Islet precursor cell (in vitro differentiated cells): ENCODE measurements around the gene B3GALT6.

ENCODE experiments used
- DNase-seq: peaks from one replicate; pipeline ENCODE4 v3.0.0-alpha.2; 2018

B3GALT6 gene

DNA sequence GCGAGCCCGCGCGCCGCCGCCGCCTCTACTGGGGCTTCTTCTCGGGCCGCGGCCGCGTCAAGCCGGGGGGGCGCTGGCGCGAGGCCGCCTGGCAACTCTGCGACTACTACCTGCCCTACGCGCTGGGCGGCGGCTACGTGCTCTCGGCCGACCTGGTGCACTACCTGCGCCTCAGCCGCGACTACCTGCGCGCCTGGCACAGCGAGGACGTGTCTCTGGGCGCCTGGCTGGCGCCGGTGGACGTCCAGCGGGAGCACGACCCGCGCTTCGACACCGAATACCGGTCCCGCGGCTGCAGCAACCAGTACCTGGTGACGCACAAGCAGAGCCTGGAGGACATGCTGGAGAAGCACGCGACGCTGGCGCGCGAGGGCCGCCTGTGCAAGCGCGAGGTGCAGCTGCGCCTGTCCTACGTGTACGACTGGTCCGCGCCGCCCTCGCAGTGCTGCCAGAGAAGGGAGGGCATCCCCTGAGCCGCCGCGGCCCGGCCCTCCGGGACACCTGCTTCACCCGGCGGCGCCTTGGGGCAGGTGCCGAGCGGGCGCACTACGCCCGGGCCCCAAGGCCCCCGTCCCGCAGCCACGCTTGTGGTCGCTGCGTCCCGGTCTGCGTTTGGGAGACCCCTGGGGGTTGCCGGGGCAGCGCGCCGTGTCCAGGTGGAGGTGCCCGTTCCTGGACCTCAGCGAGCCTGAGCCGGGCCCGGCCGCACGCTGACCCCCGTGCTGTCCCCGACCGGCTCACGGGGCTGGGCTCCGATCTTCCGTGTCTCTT lies 944 bp downstream of the B3GALT6 start:
- no peak for DNase-seq

DNA sequence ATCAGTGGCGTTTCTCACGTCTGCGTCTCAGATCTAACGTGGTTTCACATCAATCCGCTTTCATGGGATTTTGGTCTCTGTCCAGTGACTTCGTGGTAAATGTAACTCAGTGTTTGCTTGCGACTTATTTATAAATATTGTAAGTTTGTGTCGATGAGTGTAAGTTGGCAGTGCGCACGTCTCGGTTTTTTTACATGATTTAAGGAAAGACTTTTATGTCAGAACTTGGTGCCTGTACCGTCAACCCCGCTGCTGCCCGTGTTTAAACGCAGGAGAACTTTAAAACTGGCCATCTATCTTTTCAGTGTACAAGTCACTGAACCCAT lies 1.5 kb downstream of the B3GALT6 start:
- no peak for DNase-seq

DNA sequence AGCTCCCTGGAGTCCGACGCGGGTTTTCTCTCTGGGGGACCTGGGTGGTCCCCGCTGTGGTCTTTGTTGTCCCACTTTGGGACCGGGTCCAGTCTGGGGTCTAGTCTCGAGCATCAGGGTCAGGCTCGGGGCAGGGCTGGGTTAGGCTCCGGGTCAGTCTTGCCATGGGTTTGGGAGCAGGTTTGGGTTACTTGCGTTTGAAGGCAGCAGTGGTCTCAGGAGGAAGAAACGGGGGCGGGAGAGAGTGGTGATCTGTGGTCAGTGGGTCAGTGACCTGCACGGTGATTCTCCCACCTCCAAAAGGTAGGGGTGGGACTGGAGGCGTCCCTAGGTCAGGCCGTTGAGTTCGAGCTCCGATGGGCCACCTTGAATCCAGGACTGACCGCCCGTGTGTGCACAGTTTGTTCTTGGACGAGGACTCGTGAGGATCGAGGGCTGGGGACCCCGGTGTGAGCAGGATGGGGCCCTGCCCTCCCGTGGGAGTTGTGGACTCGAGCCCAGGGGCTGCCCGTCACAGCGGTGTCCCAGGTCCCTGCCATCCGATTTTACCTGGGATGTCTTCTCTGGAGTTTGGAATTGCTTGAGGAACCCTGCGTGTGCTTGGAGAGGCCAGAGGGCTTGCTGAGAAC lies 2.3 kb downstream of the B3GALT6 start:
- no peak for DNase-seq

DNA sequence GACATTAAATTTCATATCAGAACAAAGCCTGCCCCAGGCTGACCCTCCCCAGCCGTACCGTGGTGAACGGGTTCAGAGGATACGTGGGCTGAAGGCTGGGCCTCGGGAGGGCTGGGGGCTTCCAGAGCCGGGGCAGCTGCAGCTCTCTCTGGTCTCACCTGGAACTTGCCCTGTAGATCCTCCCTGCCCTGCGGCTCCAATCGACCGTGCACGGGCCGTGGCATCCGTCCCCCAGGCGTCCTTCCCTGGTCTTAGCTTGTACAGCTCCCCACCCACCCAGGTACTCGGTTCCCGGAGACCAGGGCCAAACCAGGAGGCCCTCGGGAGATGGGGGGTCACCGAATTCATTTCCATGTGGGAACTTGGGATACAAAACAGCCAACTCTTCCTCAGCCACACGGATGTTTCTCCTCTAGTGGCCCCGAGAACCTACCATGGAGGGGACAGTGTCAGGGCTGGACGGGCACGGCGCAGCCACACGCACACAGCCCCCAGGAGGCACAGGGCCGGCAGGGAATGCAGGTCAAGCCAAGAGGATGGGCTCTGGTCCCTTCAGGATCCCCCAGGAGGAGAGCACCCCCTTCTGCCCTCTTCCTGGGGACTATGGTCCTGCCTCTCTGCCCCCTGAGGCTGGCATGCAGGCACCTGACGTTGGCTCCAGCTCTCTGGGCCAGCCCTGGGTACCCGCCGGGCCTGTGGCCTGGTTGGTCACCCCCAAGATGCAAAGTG lies 3.1 kb downstream of the B3GALT6 start:
- DNase-seq = no peak

DNA sequence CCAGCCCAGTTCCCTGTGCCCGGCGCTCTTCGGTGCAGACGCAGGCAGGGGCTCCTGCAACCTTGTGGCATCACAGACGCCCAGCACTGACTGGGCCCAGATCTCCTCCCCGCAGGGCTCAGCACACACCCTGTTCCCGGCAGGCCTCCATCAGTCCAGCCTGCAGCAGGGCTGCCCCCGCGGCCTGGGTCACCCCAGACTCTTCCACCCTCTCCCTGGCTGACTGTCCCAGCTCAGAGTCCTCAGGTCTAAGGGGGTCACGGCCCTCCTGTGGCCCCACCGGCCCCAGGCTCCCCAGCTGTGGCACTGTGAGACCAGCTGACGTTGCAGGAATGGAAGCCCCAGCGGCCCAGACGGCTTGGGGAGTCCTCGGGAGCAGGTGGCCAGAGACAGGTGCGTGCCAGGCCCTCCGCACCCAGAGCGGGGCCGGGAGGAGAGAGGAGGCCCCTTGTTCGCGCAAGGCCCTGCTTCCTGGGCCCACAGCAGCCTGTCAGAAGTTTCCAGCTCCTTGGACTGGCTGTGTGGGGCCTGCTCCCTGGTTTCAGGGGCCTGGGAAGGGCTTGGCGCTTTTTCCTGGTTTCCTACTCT lies 4.2 kb downstream of the B3GALT6 start:
- no peak for DNase-seq

DNA sequence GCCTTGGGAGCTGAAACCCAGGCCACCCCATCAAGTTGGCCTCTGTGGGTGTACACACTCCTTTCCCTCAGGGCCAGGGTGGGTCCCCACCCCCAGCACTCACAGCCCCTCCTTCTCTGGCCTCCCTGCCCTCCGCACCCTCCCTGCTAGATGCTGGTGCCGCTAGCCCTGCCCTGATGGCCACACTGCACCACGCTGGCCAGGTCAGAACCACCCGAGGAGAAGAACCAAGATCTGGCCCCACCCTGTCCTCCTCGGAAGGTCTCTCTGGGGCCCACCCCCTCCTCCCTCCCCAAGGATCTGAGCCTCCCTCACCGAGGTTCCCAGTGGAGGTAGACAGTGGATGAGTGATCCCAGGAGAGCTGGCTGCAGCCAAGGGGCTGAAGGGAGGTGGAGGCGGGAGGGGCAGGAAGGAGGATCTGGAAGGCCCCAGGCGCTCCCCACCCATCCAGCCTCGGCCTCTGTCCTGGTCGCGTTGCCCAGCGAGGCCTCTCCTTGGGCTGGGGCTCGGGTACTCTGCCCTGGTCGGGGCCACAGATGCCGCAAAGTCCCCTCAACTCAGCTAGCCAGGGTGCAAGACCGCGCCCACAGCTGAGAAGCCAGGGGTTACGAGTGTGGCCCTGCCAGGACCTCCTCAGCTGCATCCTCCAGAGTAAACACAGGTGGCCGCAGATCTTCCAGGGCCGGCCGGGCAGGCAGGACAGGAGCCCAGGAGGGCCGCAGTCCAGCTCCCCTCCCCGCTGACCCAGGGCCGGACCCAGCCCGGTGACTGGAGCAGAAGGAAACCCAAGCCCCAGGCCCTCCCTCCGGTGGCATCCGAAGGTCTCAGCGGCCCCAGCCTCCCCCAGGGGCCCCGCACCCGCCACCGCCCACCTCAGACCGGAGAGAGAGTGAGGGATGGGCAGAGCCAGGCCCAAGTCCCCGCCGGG lies 5.2 kb downstream of the B3GALT6 start:
- DNase-seq = no peak

DNA sequence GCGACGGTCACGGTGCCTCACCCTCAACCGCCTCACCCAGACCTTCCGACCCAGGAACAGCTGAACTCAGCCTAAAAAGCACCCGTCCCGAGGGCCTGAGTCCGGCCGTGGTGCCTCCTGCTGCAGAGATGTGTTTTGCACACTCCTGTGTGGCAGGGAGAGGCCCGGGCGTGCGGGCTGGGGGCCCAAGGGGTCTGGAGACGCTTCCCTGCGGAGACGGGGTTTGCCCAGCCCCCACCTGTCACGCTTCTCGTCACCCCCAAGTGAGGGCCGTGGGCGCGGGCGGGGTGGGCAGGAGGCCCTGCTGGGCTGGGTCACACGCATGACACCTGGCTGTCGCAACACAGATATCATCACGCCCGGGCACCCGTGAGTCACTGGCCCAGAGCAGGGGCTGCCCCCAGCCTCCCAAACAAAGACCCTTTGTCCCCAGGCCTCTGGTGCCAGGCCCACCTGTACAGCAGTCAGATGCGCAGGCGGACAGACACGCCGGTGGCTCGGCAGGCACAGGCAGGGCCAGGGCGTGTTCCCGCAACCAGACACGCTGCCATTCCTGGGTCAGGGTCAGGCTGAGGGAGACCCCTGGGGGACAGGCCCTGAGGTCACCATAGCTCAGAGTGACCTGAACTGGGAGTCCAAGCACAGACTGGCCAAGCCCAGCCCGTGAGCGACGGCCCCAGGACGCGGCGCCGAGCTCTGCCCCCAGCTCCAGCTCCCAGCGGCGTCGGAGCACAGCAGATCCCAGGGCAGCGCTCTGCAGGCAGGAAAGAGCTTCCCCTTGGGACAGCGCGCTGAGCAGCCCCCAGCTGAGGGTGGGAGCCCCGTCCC lies 6.1 kb downstream of the B3GALT6 start:
- DNase-seq = peak; percentile 77

DNA sequence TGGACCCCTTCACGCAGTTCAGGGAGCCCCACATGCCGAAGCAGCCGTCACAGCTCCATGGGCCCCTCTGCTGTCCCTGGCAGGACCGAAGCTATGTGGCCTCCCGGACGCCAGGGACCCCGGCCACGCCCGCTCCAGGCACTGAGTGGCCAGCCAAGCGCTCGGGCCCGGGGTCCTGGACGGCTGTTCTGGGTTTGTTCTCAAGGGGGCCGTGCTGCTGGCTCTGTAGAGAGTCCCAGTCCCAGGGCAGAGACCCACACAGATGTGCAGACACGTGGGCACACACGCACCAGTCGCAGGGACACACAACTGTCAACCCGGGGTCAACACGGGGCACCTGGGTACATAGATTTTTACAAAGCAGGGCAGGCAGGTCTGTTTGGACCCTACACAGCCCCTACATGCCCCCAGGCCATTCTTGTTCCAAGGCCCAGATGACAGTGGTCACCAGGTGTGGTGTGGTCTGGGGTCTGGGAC lies 6.7 kb downstream of the B3GALT6 start:
- no peak for DNase-seq

DNA sequence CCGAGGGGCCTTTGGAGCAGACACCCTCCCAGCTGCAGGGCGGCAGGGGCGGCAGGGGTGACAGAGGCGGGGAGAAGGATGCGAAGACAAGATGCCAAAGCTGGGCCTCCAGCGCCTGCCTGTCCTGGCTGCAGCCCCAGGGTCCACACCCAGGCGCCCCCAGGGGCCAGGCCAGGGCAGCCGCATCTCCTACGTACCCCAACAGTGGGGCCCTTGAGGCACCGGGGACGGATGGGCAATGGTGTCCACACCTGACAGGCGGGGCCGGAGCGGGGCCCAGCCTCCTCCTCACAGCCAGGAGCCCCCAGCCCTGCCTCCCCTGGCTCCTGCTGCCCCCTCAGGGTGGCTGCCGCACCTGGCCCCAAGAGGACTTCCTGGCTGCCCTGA lies 7.2 kb downstream of the B3GALT6 start:
- DNase-seq = no peak

DNA sequence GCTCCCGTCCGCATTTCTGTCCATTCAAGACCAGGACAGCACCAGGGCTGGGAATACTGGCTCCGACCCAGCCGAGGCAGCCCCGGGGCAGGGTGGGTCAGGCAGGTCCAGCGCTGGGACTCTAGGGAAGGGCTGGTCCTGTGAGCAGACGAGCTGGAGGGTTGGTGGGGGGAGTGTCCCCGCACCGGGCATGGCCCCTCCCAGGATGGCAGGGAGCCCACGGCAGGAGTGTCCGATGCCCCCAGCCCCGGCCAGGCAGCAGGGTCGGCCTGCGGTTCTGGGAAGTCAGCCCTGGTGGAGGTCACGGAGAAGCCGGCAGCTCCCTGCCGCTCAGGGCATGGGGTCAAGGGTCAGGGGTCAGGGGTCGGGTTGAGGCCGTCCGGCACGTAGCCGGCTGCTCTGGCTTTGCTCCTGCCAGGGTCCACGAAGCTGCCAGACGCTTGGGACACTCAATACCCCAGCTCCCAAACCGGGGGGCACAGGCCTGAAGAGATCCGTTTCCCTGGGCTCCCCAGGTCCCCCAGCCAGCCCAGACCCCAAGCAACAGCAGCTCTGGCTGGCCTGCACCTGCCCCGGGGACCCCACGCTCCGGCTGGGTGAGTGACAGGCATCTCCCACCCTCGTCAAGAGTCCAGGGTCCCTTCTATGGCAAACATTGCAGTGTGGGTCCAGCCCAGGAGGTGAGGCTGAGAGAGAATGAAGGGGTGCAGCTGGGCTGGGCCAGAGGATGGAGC lies 7.7 kb downstream of the B3GALT6 start:
- DNase-seq = peak; percentile 81

DNA sequence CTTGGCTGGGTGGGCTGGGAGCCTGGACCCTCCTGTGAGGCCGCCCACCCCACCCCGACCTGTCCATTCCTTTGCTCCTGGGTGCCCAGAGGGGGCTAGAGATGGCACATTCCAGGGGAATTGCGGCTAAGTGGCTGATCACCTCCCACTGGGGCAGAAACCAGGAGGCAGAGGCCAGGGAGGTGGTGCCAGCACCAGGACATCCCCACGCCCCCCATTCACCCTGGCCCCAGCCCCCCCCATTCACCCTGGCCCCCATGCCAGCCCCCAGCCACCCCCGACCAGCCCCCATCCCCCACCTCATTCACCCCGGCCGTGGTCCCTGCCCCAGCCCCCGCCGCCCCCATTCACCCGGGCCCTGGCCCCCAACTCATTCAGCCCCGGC lies 8.3 kb downstream of the B3GALT6 start:
- DNase-seq = no peak

DNA sequence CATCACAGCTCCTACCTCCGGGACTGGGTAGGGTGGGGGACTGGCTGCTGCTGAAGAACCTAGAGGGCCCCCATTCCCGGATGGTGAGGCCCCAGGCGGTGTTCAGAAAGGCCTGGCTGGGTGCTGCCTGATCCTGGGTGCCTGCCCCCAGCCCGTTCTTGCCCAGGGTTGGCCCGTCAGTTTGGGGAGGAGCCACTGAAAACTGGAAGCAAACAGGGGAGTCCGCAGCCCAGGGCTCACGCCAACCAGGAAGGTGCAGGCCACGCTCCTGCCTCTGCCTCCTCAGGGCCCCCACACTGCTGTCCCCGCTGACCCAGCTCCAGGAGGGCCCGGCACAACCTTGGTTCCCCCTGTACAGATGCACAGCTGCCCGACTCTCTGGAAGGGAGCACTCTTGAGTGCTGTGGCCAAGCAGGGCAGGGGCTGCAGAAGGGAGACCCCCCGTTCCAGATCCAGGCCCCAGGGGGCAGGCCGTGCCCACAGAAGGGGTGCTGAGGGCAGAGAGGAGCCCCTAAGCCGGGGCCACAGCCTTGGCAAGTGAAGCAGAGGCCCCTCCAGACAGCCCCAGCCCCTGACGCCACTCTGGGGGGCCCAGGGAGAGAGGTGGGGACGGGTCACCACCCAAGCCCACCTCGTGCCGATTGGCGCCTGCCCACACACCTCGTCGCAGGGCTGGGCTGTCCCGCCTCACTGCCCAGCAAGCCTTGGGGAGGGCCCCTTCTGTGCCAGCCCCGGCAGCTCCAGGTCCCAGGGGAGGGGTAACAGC lies 9.0 kb downstream of the B3GALT6 start:
- DNase-seq = no peak

DNA sequence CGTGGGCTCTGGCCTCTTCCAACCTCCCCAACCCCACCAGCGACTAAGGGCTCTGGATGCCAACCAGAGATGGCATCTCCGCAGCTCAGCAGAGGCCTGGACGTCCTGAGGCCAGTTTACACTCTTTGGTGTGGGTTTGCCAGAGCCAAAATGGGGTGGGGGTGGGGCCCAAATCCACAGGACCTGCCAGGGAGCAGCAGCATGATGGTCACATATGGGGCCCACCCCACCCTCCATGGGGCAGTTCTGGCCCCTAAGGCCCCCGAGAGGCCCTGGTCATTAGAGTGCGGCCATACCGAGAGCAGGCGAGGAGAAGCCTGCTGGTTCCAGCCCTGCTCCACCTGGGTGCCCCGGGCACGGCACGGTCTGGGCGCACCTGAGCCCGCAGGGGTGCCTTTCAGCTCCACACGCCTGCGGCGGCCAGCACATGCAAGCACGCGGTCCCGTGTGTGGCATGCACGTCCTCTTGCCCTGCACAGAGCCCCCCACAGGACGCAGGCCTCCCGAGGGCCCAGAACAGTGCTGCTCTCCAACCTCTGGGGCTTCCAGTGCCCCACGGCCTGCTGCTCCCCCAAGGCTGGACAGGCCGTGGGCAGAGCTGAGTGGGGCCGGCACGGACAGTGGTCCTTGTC lies 9.7 kb downstream of the B3GALT6 start:
- no peak for DNase-seq

DNA sequence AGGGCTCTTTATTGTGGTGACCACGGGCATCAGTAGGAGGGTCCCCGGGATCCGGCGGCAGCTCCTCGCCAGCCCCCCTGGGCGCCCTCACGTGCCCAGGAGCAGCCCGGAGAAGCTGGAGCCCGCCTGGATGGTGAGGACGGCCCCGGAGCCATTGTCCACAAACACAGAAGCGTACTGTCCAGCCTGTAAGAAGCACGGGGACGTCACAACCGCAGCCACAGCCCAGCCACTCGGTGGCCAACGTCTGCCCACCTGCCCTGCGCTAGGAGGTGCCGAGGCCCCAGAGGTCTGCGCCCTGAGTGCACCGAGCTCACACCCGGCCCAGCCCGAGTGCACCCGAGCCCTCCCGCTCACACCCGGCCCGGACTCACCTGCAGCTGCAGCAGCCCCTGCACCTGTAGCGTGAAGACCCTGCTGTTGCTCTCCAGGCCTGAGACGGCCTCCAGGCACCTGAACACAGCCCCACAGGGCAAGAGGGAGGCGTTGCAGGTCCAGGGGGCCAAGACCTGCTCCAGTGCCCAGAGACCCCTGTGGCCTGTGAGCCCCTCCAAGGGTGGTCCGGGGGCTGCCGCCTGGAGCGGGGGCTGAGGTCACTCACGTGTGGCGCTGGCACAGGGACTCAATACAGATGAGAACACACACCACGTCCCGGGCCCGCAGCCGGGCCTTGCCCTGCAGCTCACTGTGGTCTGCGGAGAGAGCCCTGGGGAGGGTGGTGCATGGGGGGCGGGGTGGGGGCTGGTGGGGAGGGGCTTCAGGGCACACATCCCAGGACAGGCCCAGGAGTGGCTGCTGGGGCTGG lies 10.6 kb downstream of the B3GALT6 start:
- no peak for DNase-seq

DNA sequence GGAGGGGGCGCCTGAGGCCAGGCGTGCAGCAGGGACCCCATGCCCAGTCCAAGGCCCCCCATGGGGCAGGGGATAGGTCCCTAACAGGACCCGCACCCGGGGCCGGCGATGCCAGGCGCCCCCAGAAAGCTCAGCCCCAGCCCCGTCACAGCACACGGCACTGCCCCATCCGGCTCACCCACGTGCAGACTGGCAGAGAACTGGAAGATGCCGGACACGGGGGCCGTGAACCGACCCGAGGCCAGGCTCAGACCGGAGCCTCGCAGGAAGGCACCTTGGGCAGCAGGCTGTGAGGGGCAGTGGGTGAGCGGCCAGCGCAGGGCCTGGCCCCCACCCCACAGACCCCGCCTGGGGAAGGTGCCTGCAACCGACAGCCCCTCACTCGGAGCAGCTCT lies 11.2 kb downstream of the B3GALT6 start:
- no peak for DNase-seq

DNA sequence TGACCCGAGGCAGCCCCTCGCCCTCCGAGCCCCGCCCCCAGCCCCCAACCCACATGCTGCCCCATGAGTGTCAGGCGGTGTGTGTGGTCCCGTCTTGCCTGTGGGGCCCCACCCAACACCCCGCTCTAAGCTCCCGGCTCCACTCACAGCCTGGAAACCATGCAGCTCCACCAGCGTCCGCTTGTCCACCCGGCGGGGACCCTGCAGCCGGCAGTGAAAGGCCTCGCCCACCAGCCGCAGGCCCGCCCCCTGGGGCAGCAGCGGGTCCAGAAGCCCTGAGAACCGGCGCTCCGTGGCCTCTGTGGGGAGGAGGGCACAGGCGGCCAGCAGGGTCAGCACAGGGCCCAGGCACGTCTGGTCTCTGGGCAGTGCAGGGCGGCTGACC lies 11.8 kb downstream of the B3GALT6 start:
- no peak for DNase-seq

DNA sequence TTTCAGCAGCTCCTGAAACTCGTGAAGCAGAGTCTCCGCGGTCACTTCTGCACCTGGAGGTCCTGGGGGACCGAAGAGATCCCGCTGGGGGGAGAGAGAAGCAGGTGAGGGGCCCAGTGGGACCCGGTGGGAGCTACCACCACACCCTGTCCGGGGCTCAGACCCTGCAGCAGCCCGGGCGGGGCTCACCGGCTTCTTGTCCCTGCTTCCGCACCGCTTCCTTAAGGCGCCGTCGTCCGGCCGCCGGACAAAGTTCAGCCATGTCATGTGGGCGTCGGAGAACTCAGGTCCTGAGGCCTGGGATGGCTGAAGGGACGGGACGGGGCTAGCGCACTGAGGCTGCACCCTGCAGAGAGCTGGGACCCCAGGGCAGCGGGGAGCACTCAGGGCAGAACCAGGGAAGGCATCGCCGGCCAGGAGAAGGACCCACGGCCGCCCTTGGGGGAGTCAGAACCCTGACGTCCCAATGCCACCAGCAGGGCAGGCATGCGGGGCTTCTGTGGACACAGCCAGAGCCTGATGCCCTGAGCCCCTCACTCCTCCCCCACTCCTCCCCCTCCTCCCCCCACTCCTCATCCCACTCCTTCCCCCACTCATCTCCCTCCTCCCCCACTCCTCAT lies 12.3 kb downstream of the B3GALT6 start:
- DNase-seq = no peak

DNA sequence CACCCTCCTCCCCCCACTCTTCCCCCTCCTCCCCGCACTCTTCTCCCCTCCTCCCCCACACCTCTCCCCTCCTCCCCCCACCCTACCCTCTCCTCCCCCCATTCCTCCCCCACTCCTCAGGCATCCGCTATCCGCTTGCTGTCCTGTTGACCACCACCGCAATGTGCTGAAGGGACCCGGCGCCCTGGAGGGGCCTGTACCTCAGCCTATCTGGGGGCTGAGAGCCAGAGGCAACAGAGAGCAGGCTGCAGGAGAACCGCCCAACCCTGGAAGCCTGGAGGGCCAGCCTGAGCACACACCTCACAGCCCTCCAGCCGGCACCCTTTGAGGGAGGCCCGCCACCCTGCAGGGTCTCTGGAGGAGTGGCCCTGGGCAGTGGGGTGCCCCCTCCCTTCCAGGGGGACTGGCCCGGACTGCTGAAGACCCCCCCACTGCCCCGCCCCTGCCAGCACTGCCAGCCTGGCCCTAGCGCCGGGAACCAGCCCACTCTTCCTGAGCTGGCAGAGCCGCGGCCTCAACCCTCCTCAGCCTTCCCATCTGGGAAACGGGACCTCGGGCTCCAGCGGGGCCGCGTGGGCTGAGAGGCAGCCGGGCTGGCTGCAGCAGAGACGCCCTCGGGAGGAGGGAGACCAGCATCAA lies 13.3 kb downstream of the B3GALT6 start:
- DNase-seq = no peak
